A673 (cell line): Measurements from ENCODE around the gene CLSTN3. TPM values are rescaled to one million over a fixed set of nuclear protein-coding genes. Genes with fewer than 3 reads are reported as not detected.

ENCODE experiments used
- BruUV-seq: library from RNA; stranded (reverse); fragments of 400-500 nt; replicated peaks from 2 replicates; lab custom pipeline; 2021; lab: Mats Ljungman, UMichigan
- CTCF ChIA-PET: fragments of 300-600 bp; sonication (Branson Sonifier 250); formaldehyde crosslinking; loops from one replicate; lab custom pipeline; 2022; ENCODE audit warnings: antibody characterized with exemption; lab: Charles Lee
- POLR2A ChIA-PET: fragments of 300-600 bp; sonication (Branson Sonifier 250); formaldehyde crosslinking; loops from one replicate; lab custom pipeline; 2022; ENCODE audit warnings: antibody characterized with exemption; ENCODE audit not compliant: low non-redundant PET; lab: Charles Lee
- DNase-seq: peaks from one replicate; pipeline ENCODE4 v3.0.0-alpha.2; 2015; ENCODE audit warnings: low spot score
- H3K27ac ChIP-seq: fragments of 200-600 bp; sonication (generic); 2 replicates; pipeline ENCODE4 v1.5.1; 2016; ENCODE audit warnings: mixed run types, low read depth, mild to moderate bottlenecking, mixed read lengths, antibody characterized with exemption, low read length; ENCODE audit not compliant: poor library complexity, severe bottlenecking
- H3K27me3 ChIP-seq: fragments of 200-600 bp; sonication (generic); replicated peaks from 2 replicates; pipeline ENCODE4 v1.6.1; 2017; ENCODE audit warnings: mixed run types, low read depth, mild to moderate bottlenecking, mixed read lengths, antibody characterized with exemption, low read length; ENCODE audit not compliant: insufficient read depth, poor library complexity
- H3K36me3 ChIP-seq: fragments of 200-600 bp; sonication (generic); 2 replicates; pipeline ENCODE4 v1.6.1; 2016; ENCODE audit warnings: mixed run types, mild to moderate bottlenecking, mixed read lengths, antibody characterized with exemption, low read length; ENCODE audit not compliant: insufficient read depth, poor library complexity, severe bottlenecking
- H3K4me1 ChIP-seq: fragments of 200-600 bp; sonication (generic); 2 replicates; pipeline ENCODE4 v1.6.1; 2017; ENCODE audit warnings: mixed run types, mild to moderate bottlenecking, mixed read lengths, antibody characterized with exemption, low read length; ENCODE audit not compliant: insufficient read depth, poor library complexity, severe bottlenecking
- H3K4me3 ChIP-seq: fragments of 200-600 bp; sonication (generic); 2 replicates; pipeline ENCODE4 v1.5.1; 2016; ENCODE audit warnings: low read depth, mixed run types, mild to moderate bottlenecking, mixed read lengths, low read length; ENCODE audit not compliant: poor library complexity, severe bottlenecking
- H3K9me3 ChIP-seq: fragments of 200-600 bp; sonication (generic); 2 replicates; pipeline ENCODE4 v1.6.1; 2016; ENCODE audit warnings: mixed run types, low read depth, mild to moderate bottlenecking, mixed read lengths, antibody characterized with exemption, low read length; ENCODE audit not compliant: poor library complexity, severe bottlenecking
- EZH2 ChIP-seq: fragments of 200-600 bp; sonication (generic); IDR thresholded peaks from 2 replicates; pipeline ENCODE4 v1.6.1; 2017; ENCODE audit warnings: borderline replicate concordance, low read depth, mild to moderate bottlenecking, mixed read lengths, antibody characterized with exemption, low read length; ENCODE audit not compliant: poor library complexity, severe bottlenecking
- intact Hi-C: fragments of 100-400 bp; cut with micrococcal nuclease; formaldehyde crosslinking; loops from one replicate; pipeline ENCODE4 v1.10.0; 2022; ENCODE audit not compliant: unreplicated experiment
- total RNA-seq: library from RNA; stranded (reverse); gene quantifications from 2 replicates; pipeline ENCODE4 v1.2.3, GENCODE V29; 2021
- TF ChIP-seq, protein P1 (sequence below): fragments of 300-800, 200-600 bp; sonication (generic); conservative IDR thresholded peaks from 2 replicates; pipeline ENCODE4 v1.5.1; 2017; ENCODE audit warnings: low read depth, mild to moderate bottlenecking, antibody characterized with exemption, low read length, moderate library complexity, mixed read lengths

Gene CLSTN3
- total RNA-seq, 1 experiment from 2014 or later = 10.7 TPM

- TF ChIP-seq EZH2 = no peak
- TF ChIP-seq, protein P1, sequence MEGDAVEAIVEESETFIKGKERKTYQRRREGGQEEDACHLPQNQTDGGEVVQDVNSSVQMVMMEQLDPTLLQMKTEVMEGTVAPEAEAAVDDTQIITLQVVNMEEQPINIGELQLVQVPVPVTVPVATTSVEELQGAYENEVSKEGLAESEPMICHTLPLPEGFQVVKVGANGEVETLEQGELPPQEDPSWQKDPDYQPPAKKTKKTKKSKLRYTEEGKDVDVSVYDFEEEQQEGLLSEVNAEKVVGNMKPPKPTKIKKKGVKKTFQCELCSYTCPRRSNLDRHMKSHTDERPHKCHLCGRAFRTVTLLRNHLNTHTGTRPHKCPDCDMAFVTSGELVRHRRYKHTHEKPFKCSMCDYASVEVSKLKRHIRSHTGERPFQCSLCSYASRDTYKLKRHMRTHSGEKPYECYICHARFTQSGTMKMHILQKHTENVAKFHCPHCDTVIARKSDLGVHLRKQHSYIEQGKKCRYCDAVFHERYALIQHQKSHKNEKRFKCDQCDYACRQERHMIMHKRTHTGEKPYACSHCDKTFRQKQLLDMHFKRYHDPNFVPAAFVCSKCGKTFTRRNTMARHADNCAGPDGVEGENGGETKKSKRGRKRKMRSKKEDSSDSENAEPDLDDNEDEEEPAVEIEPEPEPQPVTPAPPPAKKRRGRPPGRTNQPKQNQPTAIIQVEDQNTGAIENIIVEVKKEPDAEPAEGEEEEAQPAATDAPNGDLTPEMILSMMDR = no peak
- H3K27ac ChIP-seq = no peak overlapping the region
- H3K9me3 ChIP-seq = peaks cover 7% of the 10 kb centered on the region
- no peaks in the 10 kb centered on the region for H3K27me3 ChIP-seq
- no peaks in the 10 kb centered on the region for H3K36me3 ChIP-seq
- no peaks in the 10 kb centered on the region for H3K4me1 ChIP-seq
- no peak overlapping the region for H3K4me3 ChIP-seq
- DNase-seq = no peak
- intact Hi-C loops = loop anchor here (5.0 kb wide), 1 partner anchor 238 kb away; the partner anchor contains the start of gene SPSB2
- POLR2A ChIA-PET = interaction anchor here (0.6 kb wide), 1 partner anchor 438 kb away, joined by 6 read pairs; no protein-coding TSS in a partner anchor
- CTCF ChIA-PET = interaction anchor here (1.1 kb wide), 1 partner anchor 166 kb away, joined by 3 read pairs; no protein-coding TSS in a partner anchor
- no TSS peak for BruUV-seq
These were observed 19.5 kb upstream of the CLSTN3 start for GRCh38 chr12:7110661-7111060.

GRCh38 chr12:7112041-7112440, 18.1 kb upstream of the CLSTN3 start:
- no peak for TF ChIP-seq EZH2
- TF ChIP-seq, protein P1 = no peak
- no peaks in the 10 kb centered on the region for H3K4me1 ChIP-seq
- H3K9me3 ChIP-seq = no peaks in the 10 kb centered on the region
- H3K4me3 ChIP-seq = no peak overlapping the region
- no peaks in the 10 kb centered on the region for H3K36me3 ChIP-seq
- no TSS peak for BruUV-seq
- H3K27ac ChIP-seq = no peak overlapping the region
- no peaks in the 10 kb centered on the region for H3K27me3 ChIP-seq
- intact Hi-C loops = loop anchor here (5.0 kb wide), 1 partner anchor 240 kb away; the partner anchor contains the start of gene SPSB2
- POLR2A ChIA-PET = no interaction called here
- no peak for DNase-seq
- CTCF ChIA-PET = interaction anchor here (1.9 kb wide), 1 partner anchor 243 kb away, joined by 11 read pairs; no protein-coding TSS in a partner anchor

DNA sequence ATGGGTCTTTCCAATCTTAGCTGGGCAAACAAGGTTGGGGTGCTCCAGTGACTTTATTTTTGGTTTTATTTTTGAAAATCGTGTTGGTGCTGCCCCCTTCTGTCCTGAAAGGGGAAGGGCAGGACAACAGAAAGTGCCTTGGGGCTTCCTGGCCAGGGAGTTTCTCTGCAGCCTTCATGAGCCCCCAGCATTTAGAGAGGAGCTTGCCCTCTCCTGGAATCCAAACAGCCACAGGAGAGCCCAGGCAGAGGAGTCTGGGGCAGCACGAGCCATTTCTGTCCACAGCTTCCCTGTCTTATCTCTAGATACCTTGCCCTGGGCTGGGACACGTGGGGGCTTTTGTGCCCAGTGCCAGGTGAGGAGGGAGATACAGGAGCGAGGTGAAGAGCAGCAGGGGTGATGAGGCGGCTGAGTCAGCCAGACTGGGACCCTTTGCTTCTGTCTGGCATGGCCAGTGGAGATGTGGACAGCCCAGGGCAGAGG, 16.7 kb upstream of the CLSTN3 start:
- TF ChIP-seq, protein P1 = peak; percentile 86
- no peak for TF ChIP-seq EZH2
- peak; percentile 67 for DNase-seq
- no peaks in the 10 kb centered on the region for H3K4me1 ChIP-seq
- BruUV-seq = no TSS peak
- ChIA-PET CTCF (interaction anchor here (0.6 to 1.9 kb wide), 4 partner anchors 168 to 823 kb away, joined by 4 to 11 read pairs (median 4); no protein-coding TSS in a partner anchor), POLR2A (interaction anchor here (0.5 to 1.5 kb wide), 2 partner anchors 170 to 424 kb away, joined by 4 to 10 read pairs; partner anchors contain the start of genes C12orf57, RNU7-1 and ZNF384)
- H3K27ac ChIP-seq = no peak overlapping the region
- no peaks in the 10 kb centered on the region for H3K27me3 ChIP-seq
- intact Hi-C loops = loop anchor here (5.0 kb wide), 1 partner anchor 241 kb away; the partner anchor contains the start of gene SPSB2
- H3K9me3 ChIP-seq = no peaks in the 10 kb centered on the region
- no peak overlapping the region for H3K4me3 ChIP-seq
- no peaks in the 10 kb centered on the region for H3K36me3 ChIP-seq
